GM19372 (cell line): ENCODE data around the gene ARHGAP21.
"Not testable (repeated sequence)": the region's sequence is repeated elsewhere in the genome, so short reads cannot be mapped to it uniquely, and the experiment has no call there.

ENCODE experiments used
- ATAC-seq: cut with Tn5 transposase; IDR thresholded peaks from one replicate; pipeline ENCODE4 v1.9.1; 2021; ENCODE audit warnings: mild to moderate bottlenecking, low read depth, moderate library complexity; ENCODE audit not compliant: unreplicated experiment

The ARHGAP21 gene

GRCh38 chr10:24643679-24644209 lies 79.9 kb downstream of the ARHGAP21 start:
- ATAC-seq = no peak

- ATAC-seq = peak; percentile 73
These were observed 80.6 kb downstream of the ARHGAP21 start for GRCh38 chr10:24642921-24643678.

GRCh38 chr10:24639124-24639523 lies 84.6 kb downstream of the ARHGAP21 start:
- ATAC-seq = no peak

GRCh38 chr10:24625778-24626177 lies 97.9 kb downstream of the ARHGAP21 start:
- ATAC-seq = no peak

- ATAC-seq = no peak
These were observed 100.3 kb downstream of the ARHGAP21 start for GRCh38 chr10:24623383-24623782.

GRCh38 chr10:24622781-24623301 lies 100.8 kb downstream of the ARHGAP21 start:
- no peak for ATAC-seq

- not testable (repeated sequence) for ATAC-seq
These were observed 102.5 kb downstream of the ARHGAP21 start for GRCh38 chr10:24621035-24621795.

- ATAC-seq = not testable (repeated sequence)
These were observed 103.7 kb downstream of the ARHGAP21 start for GRCh38 chr10:24619994-24620310.

- ATAC-seq = not testable (repeated sequence)
These were observed 104.2 kb downstream of the ARHGAP21 start for GRCh38 chr10:24619291-24619993.

- ATAC-seq = no peak
These were observed 105.3 kb downstream of the ARHGAP21 start for GRCh38 chr10:24618401-24618800.

- peak; percentile 56 for ATAC-seq
These were observed 105.8 kb downstream of the ARHGAP21 start for GRCh38 chr10:24617771-24618396.

GRCh38 chr10:24616536-24616935 lies 107.2 kb downstream of the ARHGAP21 start:
- no peak for ATAC-seq

GRCh38 chr10:24606021-24606420 lies 117.7 kb downstream of the ARHGAP21 start:
- ATAC-seq = no peak

- no peak for ATAC-seq
These were observed 118.5 kb downstream of the ARHGAP21 start for GRCh38 chr10:24605141-24605540.

GRCh38 chr10:24603333-24603732 lies 120.4 kb downstream of the ARHGAP21 start:
- ATAC-seq = no peak

- ATAC-seq = no peak
These were observed 125.7 kb downstream of the ARHGAP21 start for GRCh38 chr10:24597961-24598360.

- ATAC-seq = no peak
These were observed 126.3 kb downstream of the ARHGAP21 start for GRCh38 chr10:24597426-24597825.

- ATAC-seq = no peak
These were observed 127.3 kb downstream of the ARHGAP21 start for GRCh38 chr10:24596217-24596930.

- ATAC-seq = no peak
These were observed 132.8 kb downstream of the ARHGAP21 start for GRCh38 chr10:24590697-24591457.
